T-helper 1 cell treated with Interleukin-12 subunit alpha and Interleukin-12 subunit beta and Interleukin-4 antibody, amounts not matched to agents 30 μg/mL and 1 μg/mL, for 36 hours (primary cell): Measurements from ENCODE around the gene CCDC106.
A peak's percentile ranks its signal among the peaks of the same experiment; 100 is the strongest.

ENCODE experiments used
- H3K27ac Mint-ChIP-seq: one replicate; pipeline ENCODE4 v1.8.0; 2021; ENCODE audit warnings: mild to moderate bottlenecking, mixed read lengths
- H3K27me3 Mint-ChIP-seq: one replicate; pipeline ENCODE4 v1.8.0; 2021; ENCODE audit warnings: low read depth, mixed read lengths
- H3K36me3 Mint-ChIP-seq: one replicate; pipeline ENCODE4 v1.8.0; 2021; ENCODE audit warnings: low read depth, mixed read lengths
- H3K4me1 Mint-ChIP-seq: one replicate; pipeline ENCODE4 v1.8.0; 2021; ENCODE audit warnings: low read depth, mixed read lengths
- H3K4me3 Mint-ChIP-seq: one replicate; pipeline ENCODE4 v1.8.0; 2021; ENCODE audit warnings: mild to moderate bottlenecking, moderate library complexity, mixed read lengths
- H3K9me3 Mint-ChIP-seq: one replicate; pipeline ENCODE4 v1.8.0; 2021; ENCODE audit warnings: mixed read lengths

CCDC106 gene

GRCh38 chr19:55638864-55639359, 9.1 kb upstream of the CCDC106 start:
- Mint-ChIP-seq H3K36me3 (peaks cover 19% of the 10 kb centered on the region), H3K27me3 (no peaks in the 10 kb centered on the region), H3K4me1 (peaks cover 49% of the 10 kb centered on the region), H3K4me3 (peak overlapping the region; percentile 64), H3K27ac (peak overlapping the region; percentile 77), H3K9me3 (no peaks in the 10 kb centered on the region)

- H3K36me3 Mint-ChIP-seq, result peaks cover 15% of the 10 kb centered on the region
- peak overlapping the region; percentile 86 for H3K27ac Mint-ChIP-seq
- no peaks in the 10 kb centered on the region for H3K9me3 Mint-ChIP-seq
- H3K4me1 Mint-ChIP-seq, result peaks cover 47% of the 10 kb centered on the region
- H3K27me3 Mint-ChIP-seq, result no peaks in the 10 kb centered on the region
- peak overlapping the region; percentile 66 for H3K4me3 Mint-ChIP-seq
These were observed 7.9 kb upstream of the CCDC106 start for GRCh38 chr19:55640043-55640576.

- Mint-ChIP-seq H3K4me3 (peak within 1 kb of the TSS; percentile 94), H3K36me3 (peaks cover 14% of the 10 kb centered on the region), H3K27ac (peak within 1 kb of the TSS; percentile 95)
These were observed 7.2 kb upstream of the CCDC106 start, which contains the start of gene ZNF580 for GRCh38 chr19:55640577-55641425. Gene ZNF580, plus strand, starts transcription at chr19:55641002. Its CDS starts 1,507 bp downstream, at chr19:55642509.

GRCh38 chr19:55641426-55642152, 6.4 kb upstream of the CCDC106 start:
- no peaks in the 10 kb centered on the region for H3K27me3 Mint-ChIP-seq
- H3K4me3 Mint-ChIP-seq, result peak overlapping the region; percentile 94
- no peaks in the 10 kb centered on the region for H3K9me3 Mint-ChIP-seq
- H3K4me1 Mint-ChIP-seq, result peaks cover 38% of the 10 kb centered on the region
- peaks cover 11% of the 10 kb centered on the region for H3K36me3 Mint-ChIP-seq
- H3K27ac Mint-ChIP-seq, result peak overlapping the region; percentile 95

More at GRCh38 chr19:55640577-55641425, 7.2 kb upstream of the CCDC106 start, which contains the start of gene ZNF580:
- Mint-ChIP-seq H3K9me3 (no peaks in the 10 kb centered on the region), H3K27me3 (no peaks in the 10 kb centered on the region), H3K4me1 (peaks cover 46% of the 10 kb centered on the region)

- Mint-ChIP-seq H3K36me3 (peaks cover 13% of the 10 kb centered on the region), H3K4me1 (peaks cover 38% of the 10 kb centered on the region), H3K9me3 (no peaks in the 10 kb centered on the region), H3K27ac (peak overlapping the region; percentile 97), H3K27me3 (no peaks in the 10 kb centered on the region), H3K4me3 (peak overlapping the region; percentile 96)
These were observed 5.6 kb upstream of the CCDC106 start for GRCh38 chr19:55642153-55643002.

GRCh38 chr19:55643003-55643886, 4.8 kb upstream of the CCDC106 start, which contains the start of gene ZNF581:
Gene ZNF581, plus strand, starts transcription at chr19:55643649. Its CDS starts 923 bp downstream, at chr19:55644572.
- Mint-ChIP-seq H3K4me3 (peak within 1 kb of the TSS; percentile 96), H3K9me3 (no peaks in the 10 kb centered on the region), H3K27ac (peak within 1 kb of the TSS; percentile 97), H3K4me1 (peaks cover 36% of the 10 kb centered on the region), H3K27me3 (no peaks in the 10 kb centered on the region), H3K36me3 (peaks cover 12% of the 10 kb centered on the region)

- H3K9me3 Mint-ChIP-seq, result no peaks in the 10 kb centered on the region
- H3K27me3 Mint-ChIP-seq, result no peaks in the 10 kb centered on the region
- H3K36me3 Mint-ChIP-seq, result peaks cover 12% of the 10 kb centered on the region
- peak overlapping the region; percentile 93 for H3K27ac Mint-ChIP-seq
- H3K4me1 Mint-ChIP-seq, result peaks cover 36% of the 10 kb centered on the region
- H3K4me3 Mint-ChIP-seq, result peak overlapping the region; percentile 96
These were observed 4.2 kb upstream of the CCDC106 start for GRCh38 chr19:55643887-55644176.

DNA sequence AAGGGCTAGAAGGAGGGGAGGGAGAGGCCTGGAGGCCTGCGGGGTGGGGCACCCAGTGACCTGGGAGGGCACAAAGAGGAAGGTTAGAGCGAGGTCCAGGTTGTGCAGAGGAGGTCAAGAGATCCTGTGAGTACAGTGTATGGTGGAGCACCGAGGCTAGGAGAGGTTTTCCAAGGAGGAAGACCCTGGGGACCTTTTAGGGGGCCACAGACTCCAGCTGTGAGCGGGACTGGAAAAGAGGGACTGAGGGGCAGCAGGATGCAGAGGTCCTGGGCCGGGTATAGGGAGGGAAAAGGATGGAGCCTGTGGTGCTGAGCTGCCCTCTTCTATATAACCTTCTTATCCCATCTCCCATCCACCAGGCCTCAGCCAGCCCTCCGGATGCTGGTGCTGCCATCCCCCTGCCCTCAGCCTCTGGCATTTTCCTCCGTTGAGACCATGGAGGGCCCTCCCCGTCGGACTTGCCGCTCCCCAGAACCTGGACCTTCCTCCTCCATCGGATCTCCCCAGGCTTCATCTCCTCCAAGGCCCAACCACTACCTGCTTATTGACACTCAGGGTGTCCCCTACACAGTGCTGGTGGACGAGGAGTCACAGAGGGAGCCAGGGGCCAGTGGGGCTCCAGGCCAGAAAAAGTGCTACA, 3.7 kb upstream of the CCDC106 start:
- Mint-ChIP-seq H3K27me3 (no peaks in the 10 kb centered on the region), H3K4me1 (peaks cover 31% of the 10 kb centered on the region), H3K4me3 (peak overlapping the region; percentile 96), H3K9me3 (no peaks in the 10 kb centered on the region), H3K36me3 (peaks cover 9% of the 10 kb centered on the region), H3K27ac (peak overlapping the region; percentile 93)

- peaks cover 35% of the 10 kb centered on the region for H3K4me1 Mint-ChIP-seq
- peak overlapping the region; percentile 96 for H3K4me3 Mint-ChIP-seq
- H3K27me3 Mint-ChIP-seq, result no peaks in the 10 kb centered on the region
- no peak overlapping the region for H3K27ac Mint-ChIP-seq
- peaks cover 12% of the 10 kb centered on the region for H3K36me3 Mint-ChIP-seq
- no peaks in the 10 kb centered on the region for H3K9me3 Mint-ChIP-seq
These were observed 3.0 kb upstream of the CCDC106 start for GRCh38 chr19:55644842-55645511.

DNA sequence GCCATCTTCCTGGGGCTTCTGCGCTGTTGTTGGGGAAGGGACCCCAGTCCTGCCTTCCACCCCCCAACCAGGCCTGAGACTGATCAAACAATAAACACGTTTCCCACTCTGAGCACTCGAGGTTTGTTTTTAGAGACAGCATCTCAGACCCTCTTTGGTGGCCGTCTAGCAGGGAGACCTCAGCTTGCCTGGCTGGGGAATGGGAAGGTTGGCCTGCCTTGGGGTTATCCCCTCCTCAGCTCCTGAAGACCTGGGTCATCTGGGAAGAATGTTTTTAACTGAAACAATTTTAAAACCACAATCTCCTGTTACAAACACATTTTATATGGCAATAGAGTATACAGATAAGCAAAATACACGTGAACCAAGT, 2.5 kb upstream of the CCDC106 start:
- Mint-ChIP-seq H3K36me3 (peaks cover 12% of the 10 kb centered on the region), H3K27ac (peak overlapping the region; percentile 36), H3K27me3 (no peaks in the 10 kb centered on the region), H3K4me3 (peak overlapping the region; percentile 40), H3K9me3 (no peaks in the 10 kb centered on the region), H3K4me1 (peaks cover 31% of the 10 kb centered on the region)

DNA sequence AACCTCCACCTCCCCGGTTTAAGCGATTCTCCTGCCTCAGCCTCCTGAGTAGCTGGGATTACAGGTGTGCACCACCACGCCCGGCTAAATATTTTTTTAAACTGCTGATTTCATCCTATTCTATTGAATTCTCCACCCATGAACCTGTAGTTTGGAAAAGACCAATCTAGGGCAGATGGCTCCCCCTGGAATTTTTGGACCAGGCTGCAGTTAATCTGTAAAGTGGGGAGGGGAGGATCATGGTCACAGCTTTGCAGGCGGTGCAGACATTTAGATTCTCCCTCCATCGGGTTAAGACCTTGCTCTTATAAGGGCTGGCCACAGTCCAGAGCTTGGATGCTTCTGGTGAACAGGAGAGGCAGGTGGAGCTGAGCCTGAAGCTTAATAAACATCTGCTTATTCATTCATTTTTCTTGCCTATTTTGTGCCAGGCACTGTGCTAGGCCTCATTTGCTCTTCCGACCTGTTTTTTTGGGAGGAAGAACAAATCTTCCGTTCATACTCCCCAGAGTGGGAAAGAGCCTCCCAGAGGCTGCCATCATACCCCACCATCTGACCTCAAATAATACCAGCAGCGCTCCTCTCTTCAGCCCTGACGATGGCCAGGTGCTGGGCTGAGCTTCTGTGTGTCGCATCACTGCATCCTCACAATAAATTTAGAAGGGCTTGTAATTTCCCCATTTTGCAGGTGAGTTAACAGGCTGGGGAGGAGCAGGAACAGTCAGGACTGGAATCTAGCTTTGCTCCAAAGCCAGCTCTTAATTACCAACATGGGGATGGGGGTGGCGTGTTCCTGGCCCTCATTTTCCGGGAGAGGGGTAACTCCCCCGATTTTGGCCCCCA, 902 bp upstream of the CCDC106 start:
- H3K4me3 Mint-ChIP-seq, result peak overlapping the region; percentile 79
- peaks cover 16% of the 10 kb centered on the region for H3K36me3 Mint-ChIP-seq
- no peaks in the 10 kb centered on the region for H3K27me3 Mint-ChIP-seq
- H3K27ac Mint-ChIP-seq, result peak overlapping the region; percentile 31
- no peaks in the 10 kb centered on the region for H3K9me3 Mint-ChIP-seq
- peaks cover 26% of the 10 kb centered on the region for H3K4me1 Mint-ChIP-seq
